Stimulated activated CD8-positive, alpha-beta memory T cell treated with anti-CD3 and anti-CD28 coated beads, Interleukin-12 subunit alpha, Interleukin-12 subunit beta, amount 100 ng/mL, for 4 hours (primary cell): ENCODE data around the gene CFAP92.
"Not testable (repeated sequence)": the region's sequence is repeated elsewhere in the genome, so short reads cannot be mapped to it uniquely, and the experiment has no call there.

ENCODE experiments used
- DNase-seq: peaks from one replicate; pipeline ENCODE4 v3.0.0-alpha.2; 2020; ENCODE audit warnings: low read depth

Gene CFAP92

DNA sequence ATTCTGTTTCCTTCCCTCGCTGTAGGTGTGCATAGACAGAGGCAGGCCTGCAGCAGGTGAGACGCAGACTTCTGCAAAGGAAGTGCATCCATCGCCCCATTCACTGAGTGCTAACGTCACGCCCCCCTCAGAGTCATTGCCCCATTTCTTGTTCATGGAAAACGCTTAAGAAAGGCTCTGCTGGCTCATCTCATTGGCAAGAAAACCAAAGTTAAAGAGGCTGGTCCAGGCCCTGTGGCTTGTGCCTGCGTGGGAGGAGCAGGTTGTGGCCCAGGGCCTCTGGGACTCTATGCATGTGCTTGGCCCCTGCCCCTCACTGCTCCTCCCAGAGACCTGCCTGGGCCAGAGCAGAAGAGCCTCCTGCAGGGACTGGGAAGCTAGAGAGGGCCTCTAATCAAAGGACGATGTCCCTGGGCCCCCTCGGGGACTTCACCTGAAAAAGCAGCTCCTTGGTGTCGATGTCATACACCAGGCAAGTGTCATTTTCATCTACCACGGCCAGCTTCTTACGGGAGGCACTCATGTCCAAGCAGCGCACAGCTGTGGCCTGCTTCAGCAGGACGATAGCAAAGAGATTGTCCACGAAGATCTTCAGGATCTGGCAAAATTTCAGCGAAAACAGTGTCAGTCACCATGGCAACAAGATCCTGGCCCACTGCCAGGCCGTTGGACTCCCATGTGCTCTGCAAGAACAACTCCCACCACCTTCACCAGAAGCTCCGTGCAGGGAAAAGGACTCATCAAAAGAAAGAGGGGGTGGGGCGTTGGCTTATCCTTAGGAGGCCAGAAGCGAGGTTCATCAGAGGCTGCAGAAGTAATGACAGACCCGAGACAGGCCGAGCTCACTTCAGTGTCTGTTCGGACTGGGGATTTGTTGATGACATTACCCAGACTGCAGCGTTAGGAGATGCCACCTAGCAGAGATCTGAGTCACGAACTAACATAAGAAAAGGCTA, 128.7 kb downstream of the CFAP92 start:
- not testable (repeated sequence) for DNase-seq

DNA sequence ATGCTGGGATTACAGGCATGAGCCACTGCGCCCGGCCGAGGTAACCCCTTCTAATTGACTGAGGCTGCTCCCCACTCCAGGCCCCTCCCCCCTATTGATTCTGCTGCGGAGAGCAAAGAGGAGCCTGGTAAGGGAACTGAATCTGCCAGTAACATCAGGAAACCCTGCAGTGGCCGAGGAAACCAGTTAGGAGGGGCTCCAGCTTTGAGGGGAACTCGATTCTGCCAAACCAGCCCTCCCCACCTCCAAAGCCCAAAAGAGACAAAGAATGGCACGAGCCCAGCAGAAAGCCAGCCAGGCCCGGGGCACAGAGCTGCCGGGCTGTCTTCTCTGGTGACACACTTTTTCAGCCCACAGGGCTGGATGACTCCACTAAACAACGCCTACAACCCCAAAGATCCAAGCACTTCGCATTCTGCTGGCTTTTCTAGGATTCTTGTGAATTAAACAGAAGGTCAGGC, 129.5 kb downstream of the CFAP92 start:
- DNase-seq, result no peak

DNA sequence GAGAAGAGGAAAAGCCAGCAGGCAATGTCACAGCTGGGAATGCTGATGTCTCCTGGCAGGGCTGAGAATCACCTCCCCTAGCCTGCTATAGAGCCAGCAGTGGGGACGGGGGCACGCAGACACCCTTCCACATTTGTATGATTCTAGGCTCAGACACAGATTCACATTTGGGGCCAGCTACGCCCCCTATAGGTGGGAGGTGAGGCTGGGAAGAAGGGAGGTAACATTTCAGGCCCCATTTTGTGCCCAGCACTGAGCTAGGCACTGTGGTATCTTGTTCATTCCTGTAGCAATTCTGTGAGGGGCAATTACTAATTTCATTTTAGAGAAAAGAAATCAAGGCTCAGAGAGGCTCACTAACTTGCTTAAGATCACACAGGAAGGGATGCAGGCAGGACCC, 130.3 kb downstream of the CFAP92 start:
- DNase-seq, result no peak

DNA sequence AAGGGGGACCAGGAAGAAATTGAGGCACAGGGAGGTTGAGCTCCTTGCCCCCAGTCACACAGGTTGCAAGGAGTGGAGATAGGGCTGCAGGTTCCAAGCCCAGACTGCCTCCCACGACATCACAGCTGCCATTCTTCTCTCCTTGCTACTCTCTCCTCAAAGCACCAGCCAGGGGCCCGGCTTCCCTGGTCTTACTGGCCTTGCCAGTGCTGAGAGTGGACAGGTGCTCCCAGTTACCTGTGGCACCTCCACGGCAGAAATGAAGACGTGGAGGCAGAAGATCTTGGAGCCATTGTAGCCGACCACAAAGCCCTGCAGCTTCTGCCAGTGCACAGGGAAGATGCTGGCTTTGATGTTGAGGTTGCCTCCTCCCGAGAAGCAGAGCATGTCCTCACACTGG, 132.4 kb downstream of the CFAP92 start:
- DNase-seq, result no peak
